H1 (cell line): Measurements from ENCODE around the gene ARHGAP6. TPM values are rescaled to one million over a fixed set of nuclear protein-coding genes. Genes with fewer than 3 reads are reported as not detected.

ENCODE experiments used
- CTCF ChIA-PET: fragments of 300-600 bp; sonication (Branson Sonifier 250); formaldehyde crosslinking; loops from one replicate; lab custom pipeline; 2021; ENCODE audit not compliant: partially characterized antibody; lab: Charles Lee
- POLR2A ChIA-PET: fragments of 300-600 bp; sonication (Branson Sonifier 250); formaldehyde crosslinking; loops from one replicate; lab custom pipeline; 2021; ENCODE audit warnings: inconsistent platforms; ENCODE audit not compliant: partially characterized antibody; lab: Charles Lee
- DNase-seq, 2 experiments: peaks; one replicate each; pipeline versions ENCODE4 v3.0.0 to v3.0.0-alpha.2; 2010 to 2022; ENCODE audit warnings: low spot score in 2 of 2, low read depth in 1 of 2, mixed read lengths in 1 of 2
- FAIRE-seq: peaks from 2 replicates; lab custom pipeline; 2011; peaks lifted over from hg19 to GRCh38; lab: Jason Lieb, UNC
- H2AFZ ChIP-seq: 2 replicates; pipeline ENCODE4 v1.8.1; 2012; ENCODE audit warnings: low read length, inconsistent platforms
- H2AK5ac ChIP-seq: 2 replicates; pipeline ENCODE4 v1.6.1; 2013; ENCODE audit warnings: low read depth, low read length
- H2BK120ac ChIP-seq: replicated peaks from 2 replicates; pipeline ENCODE3; 2013; ENCODE audit warnings: low read depth, low read length, inconsistent platforms
- H2BK12ac ChIP-seq: 2 replicates; pipeline ENCODE4 v1.6.1; 2013; ENCODE audit warnings: low read depth, low read length
- H2BK15ac ChIP-seq: 2 replicates; pipeline ENCODE4 v1.6.1; 2013; ENCODE audit warnings: low read length
- H2BK20ac ChIP-seq: 2 replicates; pipeline ENCODE4 v1.6.1; 2013; ENCODE audit warnings: low read length
- H2BK5ac ChIP-seq: 2 replicates; pipeline ENCODE4 v1.6.1; 2013; ENCODE audit warnings: low read depth, low read length
- H3K14ac ChIP-seq: 2 replicates; pipeline ENCODE4 v1.6.1; 2013; ENCODE audit warnings: inconsistent platforms; ENCODE audit not compliant: insufficient read length
- H3K18ac ChIP-seq: 2 replicates; pipeline ENCODE4 v1.6.1; 2013; ENCODE audit warnings: low read length; ENCODE audit errors: extremely low read depth
- H3K23ac ChIP-seq: 2 replicates; pipeline ENCODE4 v1.6.1; 2013; ENCODE audit warnings: inconsistent platforms; ENCODE audit not compliant: insufficient read length
- H3K23me2 ChIP-seq: 2 replicates; pipeline ENCODE4 v1.6.1; 2013; ENCODE audit warnings: low read depth, low read length
- H3K27ac ChIP-seq: 2 replicates; pipeline ENCODE4 v1.6.1; 2011; ENCODE audit warnings: low read depth, low read length, inconsistent platforms
- H3K27me3 ChIP-seq, 4 experiments: replicated peaks in 1 of 4; 1 replicate in 1 of 4; 2 replicates in 3 of 4; pipeline versions ENCODE4 v1.6.1 to v1.8.1; 2011 to 2013; ENCODE audit warnings: low read length in 3 of 4, mild to moderate bottlenecking in 3 of 4, inconsistent platforms in 2 of 4, mixed read lengths in 2 of 4, moderate library complexity in 1 of 4; ENCODE audit not compliant: control insufficient read depth in 3 of 4, insufficient read depth in 3 of 4; ENCODE audit errors: extremely low read depth in 1 of 4
- H3K36me3 ChIP-seq, 4 experiments: 2 replicates each; pipeline versions ENCODE4 v1.6.1 to v1.8.1; 2011 to 2013; ENCODE audit warnings: mild to moderate bottlenecking in 4 of 4, low read length in 3 of 4, moderate library complexity in 2 of 4, control low read depth in 1 of 4, inconsistent platforms in 1 of 4; ENCODE audit not compliant: insufficient read depth in 4 of 4, control insufficient read depth in 2 of 4
- H3K4ac ChIP-seq: replicated peaks from 2 replicates; pipeline ENCODE3; 2013; ENCODE audit warnings: low read length, low read depth, mixed read lengths, inconsistent platforms; ENCODE audit not compliant: insufficient read length
- H3K4me1 ChIP-seq, 4 experiments: replicated peaks in 1 of 4; 1 replicate in 1 of 4; 2 replicates in 3 of 4; pipeline versions ENCODE4 v1.6.1 to v1.8.1; 2011 to 2013; ENCODE audit warnings: low read length in 3 of 4, inconsistent platforms in 2 of 4, mixed read lengths in 1 of 4; ENCODE audit not compliant: insufficient read depth in 4 of 4, control insufficient read depth in 3 of 4
- H3K4me2 ChIP-seq, 2 experiments: 2 replicates each; pipeline versions ENCODE4 v1.6.1 to v1.8.1; 2011 to 2013; ENCODE audit warnings: low read depth in 2 of 2, low read length in 2 of 2, control low read depth in 1 of 2, inconsistent platforms in 1 of 2, mild to moderate bottlenecking in 1 of 2; ENCODE audit not compliant: insufficient read depth in 1 of 2
- H3K4me3 ChIP-seq, 4 experiments: fragments of 200-600, 300-600 bp in 1 of 4; sonication (generic), shearing (Covaris generic), sonication (Bioruptor Twin) in 1 of 4; 2 replicates each; pipeline versions ENCODE4 v1.5.1 to v1.8.1; 2011 to 2016; ENCODE audit warnings: low read length in 4 of 4, low read depth in 3 of 4, control low read depth in 2 of 4, inconsistent platforms in 2 of 4, mild to moderate bottlenecking in 2 of 4, mixed read lengths in 1 of 4, moderate library complexity in 1 of 4; ENCODE audit not compliant: insufficient read depth in 2 of 4; ENCODE audit errors: extremely low read depth in 1 of 4
- H3K56ac ChIP-seq: replicated peaks from 2 replicates; pipeline ENCODE3; 2013; ENCODE audit warnings: low read depth, mild to moderate bottlenecking, mixed read lengths, low read length, inconsistent platforms; ENCODE audit not compliant: insufficient read length
- H3K79me1 ChIP-seq: 2 replicates; pipeline ENCODE4 v1.6.1; 2013; ENCODE audit warnings: low read depth, low read length, control low read depth
- H3K79me2 ChIP-seq, 2 experiments: 2 replicates each; pipeline versions ENCODE4 v1.6.1 to v1.8.1; 2012 to 2013; ENCODE audit warnings: low read length in 2 of 2, mild to moderate bottlenecking in 2 of 2, inconsistent platforms in 1 of 2; ENCODE audit not compliant: insufficient read depth in 2 of 2, control insufficient read depth in 1 of 2
- H3K9ac ChIP-seq, 4 experiments: replicated peaks in 1 of 4; 1 replicate in 1 of 4; 2 replicates in 3 of 4; pipeline versions ENCODE4 v1.6.1 to v1.8.1; 2011 to 2013; ENCODE audit warnings: low read depth in 3 of 4, low read length in 3 of 4, control low read depth in 2 of 4, mild to moderate bottlenecking in 2 of 4, moderate library complexity in 2 of 4, inconsistent platforms in 1 of 4; ENCODE audit errors: extremely low read depth in 1 of 4
- H3K9me3 ChIP-seq, 2 experiments: 2 replicates each; pipeline versions ENCODE4 v1.6.1 to v1.8.1; 2012 to 2013; ENCODE audit warnings: mild to moderate bottlenecking in 2 of 2, moderate library complexity in 2 of 2, control low read depth in 1 of 2, inconsistent platforms in 1 of 2, low read depth in 1 of 2, low read length in 1 of 2, mixed read lengths in 1 of 2; ENCODE audit not compliant: insufficient read depth in 2 of 2
- H4K20me1 ChIP-seq, 2 experiments: replicated peaks in 1 of 2; 2 replicates each; pipeline versions ENCODE3 to v1.8.1; 2011 to 2013; ENCODE audit warnings: inconsistent platforms in 2 of 2, low read length in 2 of 2, mild to moderate bottlenecking in 1 of 2; ENCODE audit not compliant: insufficient read depth in 2 of 2, control insufficient read depth in 1 of 2
- H4K5ac ChIP-seq: 2 replicates; pipeline ENCODE4 v1.6.1; 2013; ENCODE audit warnings: low read length, low read depth, mixed read lengths, inconsistent platforms; ENCODE audit not compliant: insufficient read length
- H4K8ac ChIP-seq: 2 replicates; pipeline ENCODE4 v1.8.0; 2013; ENCODE audit warnings: mild to moderate bottlenecking, moderate library complexity, low read length, inconsistent platforms; ENCODE audit not compliant: insufficient read depth; ENCODE audit errors: extremely low read depth
- H4K91ac ChIP-seq: replicated peaks from 2 replicates; pipeline ENCODE3; 2013; ENCODE audit warnings: low read length, mixed read lengths, inconsistent platforms; ENCODE audit not compliant: insufficient read length
- WGBS, 2 experiments: shearing (Covaris generic) in 1 of 2; methylation state at CpG; one replicate each; pipeline versions ENCODE4 v1.1.6 to v1.1.7; 2013 to 2015; ENCODE audit warnings: low lambda C conversion rate in 2 of 2, mixed read lengths in 2 of 2, inconsistent platforms in 1 of 2, low coverage in 1 of 2, missing lambda C conversion rate in 1 of 2; ENCODE audit not compliant: insufficient replicate concordance in 2 of 2, insufficient coverage in 1 of 2, insufficient read length in 1 of 2; ENCODE audit errors: extremely low coverage in 1 of 2, missing lambda C conversion rate in 1 of 2; 5-methylcytosine and 5-hydroxymethylcytosine counted together
- polyA plus RNA-seq, 7 experiments: library from polyadenylated mRNA; depleted of rRNA in 3 of 7; stranded (reverse) in 5 of 7; unstranded in 2 of 7; fragments of >200 nt in 5 of 7; fragments of 200-250 nt in 2 of 7; gene quantifications; 1 replicate in 5 of 7; 2 replicates in 1 of 7; 4 replicates in 1 of 7; pipeline versions ENCODE4 v1.2.1 to v1.2.3, GENCODE V29; 2011 to 2013; ENCODE audit warnings: missing spikeins in 2 of 7, mixed read lengths in 2 of 7
- total RNA-seq: library from RNA; stranded (reverse); fragmentation: NEBNext Ultra II Directional; extraction: Animal tissue kit (Norgen Biotek cat#: 25700); gene quantifications from 2 replicates; pipeline ENCODE4 v1.2.1, GENCODE V29; 2021

The ARHGAP6 gene
- total and polyA plus RNA-seq, 2 of the 8 experiments (the other 6 are each of a cell fraction or from before 2014, with no cell fraction given), result 0.35 to 0.82 TPM

DNA sequence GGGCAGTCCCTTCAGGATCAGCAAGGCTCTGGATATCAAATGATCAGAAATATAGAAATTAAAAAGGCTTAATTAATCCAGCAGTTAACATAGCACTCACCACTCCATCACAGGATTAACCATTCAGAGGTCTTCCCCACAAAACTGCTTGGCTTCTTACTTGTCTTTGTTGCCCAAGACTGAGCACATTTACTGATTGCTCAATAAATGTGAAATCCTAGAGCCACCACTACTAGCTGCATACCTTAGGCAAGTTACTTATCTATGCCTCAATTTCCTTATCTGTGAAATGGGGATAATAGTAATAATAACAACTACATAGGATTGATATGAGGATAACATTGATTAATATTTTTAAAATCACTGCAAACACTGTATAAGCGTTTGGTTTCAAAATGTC, 124.2 kb downstream of the ARHGAP6 start:
- Histone ChIP-seq H4K8ac (no peak overlapping the region), H2BK120ac (no peak overlapping the region), H2BK20ac (no peak overlapping the region), H3K79me2 (no peaks in the 10 kb centered on the region), H3K4ac (no peak overlapping the region), H3K23me2 (no peaks in the 10 kb centered on the region), H3K79me1 (no peaks in the 10 kb centered on the region), H3K27me3 (no peaks in the 10 kb centered on the region; a peak in 3 of 7 replicates), H3K9ac (no peak overlapping the region), H3K14ac (no peak overlapping the region), H2AK5ac (no peak overlapping the region), H3K36me3 (no peaks in the 10 kb centered on the region), H3K27ac (no peak overlapping the region), H3K56ac (no peak overlapping the region), H2BK12ac (no peak overlapping the region), H3K4me2 (no peak overlapping the region), H4K91ac (no peak overlapping the region), H3K4me1 (no peaks in the 10 kb centered on the region), H3K23ac (no peak overlapping the region), H4K20me1 (no peaks in the 10 kb centered on the region), H3K4me3 (no peak overlapping the region), H2BK15ac (no peak overlapping the region), H3K18ac (no peak overlapping the region), H3K9me3 (no peaks in the 10 kb centered on the region), H4K5ac (no peak overlapping the region), H2AFZ (no peak overlapping the region), H2BK5ac (no peak overlapping the region)
- DNase-seq, result no peak
- POLR2A ChIA-PET, result no interaction called here
- CTCF ChIA-PET, result interaction anchor here (0.6 to 0.9 kb wide), 4 partner anchors 13 to 373 kb away, joined by 3 to 4 read pairs (median 3); no protein-coding TSS in a partner anchor
- no peak for FAIRE-seq
- 70% methylated on average over 1 of the region's 1 CpG; no CpG with 5 or more reads in 1 of the 2 experiments for WGBS, 2 experiments
